Dendritic cell treated with granulocyte-macrophage colony-stimulating factor and Interleukin-4, amounts not matched to agents 40 ng/mL and 50 ng/mL, for 4 days (primary cell): ENCODE measurements around the gene C11orf65.
A peak's percentile ranks its signal among the peaks of the same experiment; 100 is the strongest.
"Not testable (repeated sequence)": the region's sequence is repeated elsewhere in the genome, so short reads cannot be mapped to it uniquely, and the experiment has no call there.

Experiments used
- H3K27ac Mint-ChIP-seq: one replicate; pipeline ENCODE4 v1.8.0; 2022; ENCODE audit warnings: mild to moderate bottlenecking, mixed read lengths
- H3K27me3 Mint-ChIP-seq: one replicate; pipeline ENCODE4 v1.8.0; 2022; ENCODE audit warnings: mild to moderate bottlenecking, mixed read lengths
- H3K36me3 Mint-ChIP-seq: one replicate; pipeline ENCODE4 v1.8.0; 2022; ENCODE audit warnings: low read depth, mixed read lengths
- H3K4me1 Mint-ChIP-seq: one replicate; pipeline ENCODE4 v1.8.0; 2022; ENCODE audit warnings: low read depth, mixed read lengths
- H3K4me3 Mint-ChIP-seq: one replicate; pipeline ENCODE4 v1.8.0; 2022; ENCODE audit warnings: mild to moderate bottlenecking, moderate library complexity, mixed read lengths
- H3K9me3 Mint-ChIP-seq: one replicate; pipeline ENCODE4 v1.8.0; 2022; ENCODE audit warnings: mixed read lengths
- intact Hi-C: fragments of 100-400 bp; cut with micrococcal nuclease; formaldehyde crosslinking; loops from one replicate; pipeline ENCODE4 v1.15.0; 2022

The C11orf65 gene

GRCh38 chr11:108495326-108495725 lies 28.0 kb upstream of the C11orf65 start:
- H3K4me3 Mint-ChIP-seq = no peak overlapping the region
- H3K27ac Mint-ChIP-seq = no peak overlapping the region
- H3K9me3 Mint-ChIP-seq = no peaks in the 10 kb centered on the region
- intact Hi-C loops = no loop called here
- peaks cover 7% of the 10 kb centered on the region for H3K36me3 Mint-ChIP-seq
- peaks cover 18% of the 10 kb centered on the region for H3K4me1 Mint-ChIP-seq
- H3K27me3 Mint-ChIP-seq = no peaks in the 10 kb centered on the region

GRCh38 chr11:108494182-108494581 lies 26.9 kb upstream of the C11orf65 start:
- no peak overlapping the region for H3K27ac Mint-ChIP-seq
- H3K36me3 Mint-ChIP-seq = peaks cover 11% of the 10 kb centered on the region
- H3K4me1 Mint-ChIP-seq = peaks cover 18% of the 10 kb centered on the region
- no peaks in the 10 kb centered on the region for H3K27me3 Mint-ChIP-seq
- no peaks in the 10 kb centered on the region for H3K9me3 Mint-ChIP-seq
- H3K4me3 Mint-ChIP-seq = no peak overlapping the region
- intact Hi-C loops = no loop called here

GRCh38 chr11:108491936-108492335 lies 24.6 kb upstream of the C11orf65 start:
- peaks cover 4% of the 10 kb centered on the region for H3K4me1 Mint-ChIP-seq

GRCh38 chr11:108486828-108487227 lies 19.5 kb upstream of the C11orf65 start:
- Mint-ChIP-seq H3K9me3 (no peaks in the 10 kb centered on the region), H3K36me3 (peaks cover 11% of the 10 kb centered on the region), H3K27ac (no peak overlapping the region), H3K27me3 (no peaks in the 10 kb centered on the region), H3K4me1 (no peaks in the 10 kb centered on the region), H3K4me3 (no peak overlapping the region)
- intact Hi-C loops = no loop called here

More at GRCh38 chr11:108491936-108492335, 24.6 kb upstream of the C11orf65 start:
- Mint-ChIP-seq H3K27me3 (no peaks in the 10 kb centered on the region), H3K9me3 (no peaks in the 10 kb centered on the region), H3K36me3 (peaks cover 11% of the 10 kb centered on the region), H3K27ac (no peak overlapping the region), H3K4me3 (no peak overlapping the region)
- intact Hi-C loops = no loop called here

- no peak overlapping the region for H3K27ac Mint-ChIP-seq
- H3K9me3 Mint-ChIP-seq = no peaks in the 10 kb centered on the region
- intact Hi-C loops = no loop called here
- peaks cover 11% of the 10 kb centered on the region for H3K36me3 Mint-ChIP-seq
- no peaks in the 10 kb centered on the region for H3K4me1 Mint-ChIP-seq
- H3K4me3 Mint-ChIP-seq = no peak overlapping the region
- no peaks in the 10 kb centered on the region for H3K27me3 Mint-ChIP-seq
These were observed 19.0 kb upstream of the C11orf65 start for GRCh38 chr11:108486331-108486730.

- no peak overlapping the region for H3K4me3 Mint-ChIP-seq
- no peak overlapping the region for H3K27ac Mint-ChIP-seq
- no peaks in the 10 kb centered on the region for H3K27me3 Mint-ChIP-seq
- H3K4me1 Mint-ChIP-seq = no peaks in the 10 kb centered on the region
- no peaks in the 10 kb centered on the region for H3K36me3 Mint-ChIP-seq
- intact Hi-C loops = no loop called here
- no peaks in the 10 kb centered on the region for H3K9me3 Mint-ChIP-seq
These were observed 15.8 kb upstream of the C11orf65 start for GRCh38 chr11:108483163-108483562.

- intact Hi-C loops = no loop called here
- no peaks in the 10 kb centered on the region for H3K27me3 Mint-ChIP-seq
- no peak overlapping the region for H3K27ac Mint-ChIP-seq
- H3K9me3 Mint-ChIP-seq = no peaks in the 10 kb centered on the region
- H3K4me3 Mint-ChIP-seq = no peak overlapping the region
- no peaks in the 10 kb centered on the region for H3K4me1 Mint-ChIP-seq
- H3K36me3 Mint-ChIP-seq = peaks cover 10% of the 10 kb centered on the region
These were observed 7.5 kb upstream of the C11orf65 start for GRCh38 chr11:108474664-108475463.

GRCh38 chr11:108472681-108473080 lies 5.4 kb upstream of the C11orf65 start:
- Mint-ChIP-seq H3K4me1 (peaks cover 5% of the 10 kb centered on the region), H3K27ac (no peak overlapping the region), H3K9me3 (no peaks in the 10 kb centered on the region), H3K36me3 (peaks cover 10% of the 10 kb centered on the region), H3K4me3 (no peak overlapping the region), H3K27me3 (no peaks in the 10 kb centered on the region)
- intact Hi-C loops = no loop called here

- Mint-ChIP-seq H3K4me3 (no peak overlapping the region), H3K36me3 (peaks cover 7% of the 10 kb centered on the region), H3K27ac (peak overlapping the region; percentile 100), H3K9me3 (no peaks in the 10 kb centered on the region), H3K27me3 (peaks cover 2% of the 10 kb centered on the region), H3K4me1 (peaks cover 25% of the 10 kb centered on the region)
- intact Hi-C loops = loop anchor here (5.0 to 10.0 kb wide), 2 partner anchors 246 to 454 kb away; partner anchors contain the start of genes ATM and NPAT
These were observed 1.1 kb upstream of the C11orf65 start for GRCh38 chr11:108468478-108468864.

GRCh38 chr11:108466405-108466804 lies 924 bp downstream of the C11orf65 start:
- H3K4me1 Mint-ChIP-seq = peaks cover 25% of the 10 kb centered on the region
- peaks cover 2% of the 10 kb centered on the region for H3K27me3 Mint-ChIP-seq
- intact Hi-C loops = loop anchor here (5.0 to 10.0 kb wide), 2 partner anchors 244 to 452 kb away; partner anchors contain the start of genes ATM and NPAT
- no peaks in the 10 kb centered on the region for H3K9me3 Mint-ChIP-seq
- peak overlapping the region; percentile 99 for H3K4me3 Mint-ChIP-seq
- peaks cover 7% of the 10 kb centered on the region for H3K36me3 Mint-ChIP-seq
- H3K27ac Mint-ChIP-seq = peak overlapping the region; percentile 100

GRCh38 chr11:108453207-108453835 lies 14.0 kb downstream of the C11orf65 start:
- Mint-ChIP-seq H3K9me3 (peaks cover 19% of the 10 kb centered on the region), H3K27me3 (no peaks in the 10 kb centered on the region), H3K4me3 (no peak overlapping the region), H3K27ac (no peak overlapping the region), H3K4me1 (no peaks in the 10 kb centered on the region), H3K36me3 (no peaks in the 10 kb centered on the region)
- intact Hi-C loops = no loop called here

GRCh38 chr11:108441445-108441844 lies 25.9 kb downstream of the C11orf65 start:
- intact Hi-C loops, H3K27me3 Mint-ChIP-seq, H3K36me3 Mint-ChIP-seq, H3K4me1 Mint-ChIP-seq, H3K4me3 Mint-ChIP-seq, H3K27ac Mint-ChIP-seq: not testable (repeated sequence)
- H3K9me3 Mint-ChIP-seq = peaks cover 57% of the 10 kb centered on the region

- H3K9me3 Mint-ChIP-seq = peaks cover 34% of the 10 kb centered on the region
These were observed 30.7 kb downstream of the C11orf65 start for GRCh38 chr11:108436594-108436993.

GRCh38 chr11:108435066-108435465 lies 32.3 kb downstream of the C11orf65 start:
- Mint-ChIP-seq H3K36me3 (no peaks in the 10 kb centered on the region), H3K9me3 (peaks cover 21% of the 10 kb centered on the region), H3K4me1 (no peaks in the 10 kb centered on the region)

More at GRCh38 chr11:108436594-108436993, 30.7 kb downstream of the C11orf65 start:
- Mint-ChIP-seq H3K27ac (no peak overlapping the region), H3K36me3 (no peaks in the 10 kb centered on the region), H3K27me3 (no peaks in the 10 kb centered on the region), H3K4me3 (no peak overlapping the region), H3K4me1 (no peaks in the 10 kb centered on the region)
- intact Hi-C loops = no loop called here

More at GRCh38 chr11:108435066-108435465, 32.3 kb downstream of the C11orf65 start:
- intact Hi-C loops = no loop called here
- no peak overlapping the region for H3K27ac Mint-ChIP-seq
- H3K27me3 Mint-ChIP-seq = no peaks in the 10 kb centered on the region
- H3K4me3 Mint-ChIP-seq = no peak overlapping the region
